Measurements from ENCODE around the gene FAM234B.

Gene FAM234B

GRCh38 chr12:13128291-13128965 is 84.2 kb downstream of the FAM234B start:
- Histone ChIP-seq H3K4ac (ENCODE audit: low read depth, low read length) (no peak overlapping the region), H3K23ac (ENCODE audit: low read length) (no peak overlapping the region), H3K4me3 (ENCODE audit: low read length) (no peak overlapping the region), H4K8ac (ENCODE audit: low read depth, low read length) (no peak overlapping the region), H3K4me1 (ENCODE audit: control insufficient read depth, low read depth, low read length) (no peaks in the 10 kb centered on the region), H2BK5ac (ENCODE audit: low read length) (no peak overlapping the region), H2BK120ac (ENCODE audit: low read depth, low read length) (no peak overlapping the region), H3K56ac (ENCODE audit: low read length) (no peak overlapping the region), H3K9ac (ENCODE audit: low read length) (no peak overlapping the region), H3K27ac (ENCODE audit: low read depth, low read length) (no peak overlapping the region), H3K79me1 (ENCODE audit: low read length) (no peaks in the 10 kb centered on the region), H3K36me3 (ENCODE audit: control insufficient read depth, insufficient read depth, low read length) (no peaks in the 10 kb centered on the region), H3K18ac (ENCODE audit: low read length) (no peak overlapping the region), H2AK5ac (ENCODE audit: low read length) (no peak overlapping the region), H3K4me2 (ENCODE audit: low read length) (no peak overlapping the region), H2BK15ac (replicated peaks; ENCODE audit: low read depth) (no peak overlapping the region), H3K27me3 (ENCODE audit: insufficient read depth, low read length, poor library complexity) (no peaks in the 10 kb centered on the region), H3K79me2 (ENCODE audit: control insufficient read depth, insufficient read depth, low read length) (no peaks in the 10 kb centered on the region), H4K5ac (ENCODE audit: low read length) (no peak overlapping the region)
- no peak for DNase-seq
- WGBS (ENCODE audit: extremely low coverage, insufficient coverage, low lambda C conversion rate): no CpG with 5 or more reads among the region's 8 CpGs

GRCh38 chr12:13130981-13131380 is 86.8 kb downstream of the FAM234B start:
- Histone ChIP-seq H4K5ac (ENCODE audit: low read length) (no peak overlapping the region), H2BK120ac (ENCODE audit: low read depth, low read length) (no peak overlapping the region), H4K8ac (ENCODE audit: low read depth, low read length) (no peak overlapping the region), H3K4me3 (ENCODE audit: low read length) (no peak overlapping the region), H3K4ac (ENCODE audit: low read depth, low read length) (no peak overlapping the region), H2BK15ac (replicated peaks; ENCODE audit: low read depth) (no peak overlapping the region), H3K27me3 (ENCODE audit: insufficient read depth, low read length, poor library complexity) (no peaks in the 10 kb centered on the region), H3K36me3 (ENCODE audit: control insufficient read depth, insufficient read depth, low read length) (no peaks in the 10 kb centered on the region), H3K56ac (ENCODE audit: low read length) (no peak overlapping the region), H3K27ac (ENCODE audit: low read depth, low read length) (no peak overlapping the region), H3K9ac (ENCODE audit: low read length) (no peak overlapping the region), H2BK5ac (ENCODE audit: low read length) (no peak overlapping the region), H3K79me1 (ENCODE audit: low read length) (no peaks in the 10 kb centered on the region), H3K23ac (ENCODE audit: low read length) (no peak overlapping the region), H3K18ac (ENCODE audit: low read length) (no peak overlapping the region), H3K4me2 (ENCODE audit: low read length) (no peak overlapping the region), H3K4me1 (ENCODE audit: control insufficient read depth, low read depth, low read length) (peaks cover under 1% of the 10 kb centered on the region), H2AK5ac (ENCODE audit: low read length) (no peak overlapping the region), H3K79me2 (ENCODE audit: control insufficient read depth, insufficient read depth, low read length) (no peaks in the 10 kb centered on the region)
- WGBS (ENCODE audit: extremely low coverage, insufficient coverage, low lambda C conversion rate): no CpG with 5 or more reads among the region's 3 CpGs
- no peak for DNase-seq

All from mesendoderm (in vitro differentiated cells).